Stomach (tissue), 4 donors: ENCODE measurements around the gene SGMS2.

ENCODE experiments used
- POLR2A ChIP-seq, 4 donors: fragments of 450-650 bp; IDR thresholded peaks; one replicate each; pipeline ENCODE4 v1.6.1; 2016; ENCODE audit warnings: antibody characterized with exemption in 4 of 4, control low read depth in 2 of 4, mild to moderate bottlenecking in 1 of 4, moderate library complexity in 1 of 4
- TF ChIP-seq, protein P1 (sequence below), 7 experiments: fragments of 450-650 bp in 4 of 7; fragments of 200-600 bp in 3 of 7; sonication (generic) in 3 of 7; IDR thresholded peaks; one replicate each; pipeline ENCODE4 v1.5.1; 2016 to 2019; ENCODE audit warnings: antibody characterized with exemption in 7 of 7, control low read depth in 2 of 7, mild to moderate bottlenecking in 1 of 7

- TF ChIP-seq, protein P1, sequence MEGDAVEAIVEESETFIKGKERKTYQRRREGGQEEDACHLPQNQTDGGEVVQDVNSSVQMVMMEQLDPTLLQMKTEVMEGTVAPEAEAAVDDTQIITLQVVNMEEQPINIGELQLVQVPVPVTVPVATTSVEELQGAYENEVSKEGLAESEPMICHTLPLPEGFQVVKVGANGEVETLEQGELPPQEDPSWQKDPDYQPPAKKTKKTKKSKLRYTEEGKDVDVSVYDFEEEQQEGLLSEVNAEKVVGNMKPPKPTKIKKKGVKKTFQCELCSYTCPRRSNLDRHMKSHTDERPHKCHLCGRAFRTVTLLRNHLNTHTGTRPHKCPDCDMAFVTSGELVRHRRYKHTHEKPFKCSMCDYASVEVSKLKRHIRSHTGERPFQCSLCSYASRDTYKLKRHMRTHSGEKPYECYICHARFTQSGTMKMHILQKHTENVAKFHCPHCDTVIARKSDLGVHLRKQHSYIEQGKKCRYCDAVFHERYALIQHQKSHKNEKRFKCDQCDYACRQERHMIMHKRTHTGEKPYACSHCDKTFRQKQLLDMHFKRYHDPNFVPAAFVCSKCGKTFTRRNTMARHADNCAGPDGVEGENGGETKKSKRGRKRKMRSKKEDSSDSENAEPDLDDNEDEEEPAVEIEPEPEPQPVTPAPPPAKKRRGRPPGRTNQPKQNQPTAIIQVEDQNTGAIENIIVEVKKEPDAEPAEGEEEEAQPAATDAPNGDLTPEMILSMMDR (IDR thresholded peaks at IDR 0.05): no peak
- no peak for TF ChIP-seq POLR2A (IDR thresholded peaks at IDR 0.05)
These were observed 14.3 kb downstream of the SGMS2 start for GRCh38 chr4:107838861-107839565.
